HepG2 (cell line): Measurements from ENCODE around the gene PBLD. TPM values are rescaled to one million over a fixed set of nuclear protein-coding genes. Genes with fewer than 3 reads are reported as not detected.

ENCODE experiments used
- MXD3 ChIP-seq: IDR thresholded peaks from 2 replicates; pipeline ENCODE4 v1.6.1; 2016; ENCODE audit warnings: mild to moderate bottlenecking, missing biosample characterization, missing genetic modification reagents
- MYPOP ChIP-seq: sonication (generic); formaldehyde crosslinking; IDR thresholded peaks from 2 replicates; pipeline ENCODE4 v1.8.1; 2023; ENCODE audit warnings: mild to moderate bottlenecking, moderate library complexity, missing genetic modification reagents
- NFKB2 ChIP-seq: sonication (generic); formaldehyde crosslinking; IDR thresholded peaks from 2 replicates; pipeline ENCODE4 v1.4.0; 2020; ENCODE audit warnings: missing genetic modification reagents, borderline replicate concordance
- REL ChIP-seq: sonication (generic); formaldehyde crosslinking; conservative IDR thresholded peaks from 2 replicates; pipeline ENCODE4 v1.8.0; 2022; ENCODE audit warnings: mild to moderate bottlenecking, missing genetic modification reagents, moderate library complexity
- SP5 ChIP-seq: IDR thresholded peaks from 2 replicates; pipeline ENCODE4 v1.6.1; 2016; ENCODE audit warnings: low read depth, borderline replicate concordance
- ZBTB7A ChIP-seq: sonication (generic); formaldehyde crosslinking; IDR thresholded peaks from 2 replicates; pipeline ENCODE4 v1.8.0; 2022; ENCODE audit warnings: mild to moderate bottlenecking, missing genetic modification reagents
- ZFP36L2 ChIP-seq: sonication (generic); formaldehyde crosslinking; IDR thresholded peaks from 2 replicates; pipeline ENCODE4 v1.4.0; 2020; ENCODE audit warnings: missing genetic modification reagents
- ZNF407 ChIP-seq: sonication (generic); formaldehyde crosslinking; IDR thresholded peaks from one replicate; pipeline ENCODE4 v1.5.1; 2020; ENCODE audit warnings: mild to moderate bottlenecking, missing genetic modification reagents; ENCODE audit errors: not compliant biosample characterization
- ZNF468 ChIP-seq: sonication (generic); formaldehyde crosslinking; IDR thresholded peaks from 2 replicates; pipeline ENCODE4 v1.8.0; 2022; ENCODE audit warnings: mild to moderate bottlenecking, moderate library complexity, missing genetic modification reagents
- ZNF639 ChIP-seq: conservative IDR thresholded peaks from 2 replicates; pipeline ENCODE4 v1.6.1; 2018; ENCODE audit warnings: missing genetic modification reagents
- ZNF780A ChIP-seq: sonication (generic); formaldehyde crosslinking; IDR thresholded peaks from 2 replicates; pipeline ENCODE4 v1.8.0; 2022; ENCODE audit warnings: mild to moderate bottlenecking, missing genetic modification reagents, moderate library complexity
- ZNF800 ChIP-seq: sonication (generic); formaldehyde crosslinking; IDR thresholded peaks from 2 replicates; pipeline ENCODE4 v1.4.0; 2020; ENCODE audit warnings: missing genetic modification reagents
- polyA plus RNA-seq, 8 experiments: library from polyadenylated mRNA; depleted of rRNA in 3 of 8; stranded (reverse) in 7 of 8; unstranded in 1 of 8; fragments of >200 nt; fragmentation: Illumina TruSeq in 4 of 8; extraction: Trizol in 4 of 8; gene quantifications; 2 replicates each; pipeline versions ENCODE4 v1.2.1 to v1.2.3, GENCODE V29; 2011 to 2016; ENCODE audit warnings: low read depth in 4 of 8, missing spikeins in 1 of 8, mixed read lengths in 1 of 8; ENCODE audit not compliant: insufficient read depth in 1 of 8
- total RNA-seq, 5 experiments: library from RNA; depleted of rRNA; stranded (reverse); fragments of >200 nt; fragmentation: Illumina TruSeq; extraction: Trizol; gene quantifications; 2 replicates each; pipeline ENCODE4 v1.2.3, GENCODE V29; 2016; ENCODE audit warnings: low read depth in 1 of 5

PBLD gene
- total and polyA plus RNA-seq, 2 of the 13 experiments (the other 11 are each of a cell fraction or from before 2014, with no cell fraction given) = 0.42 to 3.1 TPM

- TF ChIP-seq MXD3 (CRISPR knock-in tag) (peak; percentile 67; the same call in 1 of the 2 replicates), ZNF800 (CRISPR knock-in tag) (no peak), ZBTB7A (CRISPR knock-in tag) (0 out of 2 replicates have a peak, but pooled peaks have one; percentile 7), SP5 (CRISPR knock-in tag) (no peak), ZNF780A (CRISPR knock-in tag) (no peak), ZNF407 (CRISPR knock-in tag) (peak; percentile 8), NFKB2 (CRISPR knock-in tag) (no peak), MYPOP (CRISPR knock-in tag) (no peak), ZNF639 (0 out of 2 replicates have a peak, but pooled peaks have one; percentile 25), ZNF468 (CRISPR knock-in tag) (no peak), ZFP36L2 (CRISPR knock-in tag) (no peak), REL (CRISPR knock-in tag) (no peak)
These were observed at the start of gene PBLD (continued) for GRCh38 chr10:68332259-68333057.
